Ishikawa (cell line): ENCODE results near the gene AP4E1.

Experiments used
- CEBPB ChIP-seq: IDR thresholded peaks from 2 replicates; pipeline ENCODE4 v1.6.1; 2012
- CREB1 ChIP-seq: IDR thresholded peaks from 2 replicates; pipeline ENCODE4 v1.6.1; 2012; ENCODE audit warnings: low read depth
- EGR1 ChIP-seq: IDR thresholded peaks from 2 replicates; pipeline ENCODE4 v1.6.1; 2012
- EP300 ChIP-seq: IDR thresholded peaks from 2 replicates; pipeline ENCODE4 v1.6.1; 2012; ENCODE audit warnings: borderline replicate concordance
- FOXM1 ChIP-seq: IDR thresholded peaks from 2 replicates; pipeline ENCODE4 v1.6.1; 2012; ENCODE audit warnings: low read depth, borderline replicate concordance
- NFIC ChIP-seq: IDR thresholded peaks from 2 replicates; pipeline ENCODE4 v1.6.1; 2012
- RAD21 ChIP-seq: IDR thresholded peaks from 2 replicates; pipeline ENCODE4 v1.6.1; 2012; ENCODE audit warnings: low read depth
- REST ChIP-seq: IDR thresholded peaks from 2 replicates; pipeline ENCODE4 v1.6.1; 2012; ENCODE audit warnings: low read depth, mild to moderate bottlenecking
- TAF1 ChIP-seq: IDR thresholded peaks from 2 replicates; pipeline ENCODE4 v1.6.1; 2012; ENCODE audit warnings: low read depth, mild to moderate bottlenecking
- TCF12 ChIP-seq: IDR thresholded peaks from 2 replicates; pipeline ENCODE4 v1.6.1; 2012; ENCODE audit warnings: low read depth
- TEAD4 ChIP-seq: IDR thresholded peaks from 2 replicates; pipeline ENCODE4 v1.6.1; 2012
- YY1 ChIP-seq: IDR thresholded peaks from 2 replicates; pipeline ENCODE4 v1.6.1; 2012; ENCODE audit warnings: low read depth
- ZBTB7A ChIP-seq: IDR thresholded peaks from 2 replicates; pipeline ENCODE4 v1.6.1; 2012; ENCODE audit warnings: low read depth
- TF ChIP-seq, protein P1 (sequence below): IDR thresholded peaks from 2 replicates; pipeline ENCODE4 v1.6.1; 2012
- TF ChIP-seq, protein P2 (sequence below): IDR thresholded peaks from 2 replicates; pipeline ENCODE4 v1.6.1; 2012

AP4E1 gene

GRCh38 chr15:50883903-50884302 lies 24.6 kb upstream of the AP4E1 start:
- TF ChIP-seq EGR1 (no peak), NFIC (no peak), FOXM1 (no peak), TEAD4 (no peak), YY1 (no peak), CEBPB (no peak), ZBTB7A (no peak), CREB1 (no peak), EP300 (no peak), RAD21 (no peak), TCF12 (no peak)
- TF ChIP-seq, protein P1, sequence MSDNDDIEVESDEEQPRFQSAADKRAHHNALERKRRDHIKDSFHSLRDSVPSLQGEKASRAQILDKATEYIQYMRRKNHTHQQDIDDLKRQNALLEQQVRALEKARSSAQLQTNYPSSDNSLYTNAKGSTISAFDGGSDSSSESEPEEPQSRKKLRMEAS: no peak
- TF ChIP-seq, protein P2, sequence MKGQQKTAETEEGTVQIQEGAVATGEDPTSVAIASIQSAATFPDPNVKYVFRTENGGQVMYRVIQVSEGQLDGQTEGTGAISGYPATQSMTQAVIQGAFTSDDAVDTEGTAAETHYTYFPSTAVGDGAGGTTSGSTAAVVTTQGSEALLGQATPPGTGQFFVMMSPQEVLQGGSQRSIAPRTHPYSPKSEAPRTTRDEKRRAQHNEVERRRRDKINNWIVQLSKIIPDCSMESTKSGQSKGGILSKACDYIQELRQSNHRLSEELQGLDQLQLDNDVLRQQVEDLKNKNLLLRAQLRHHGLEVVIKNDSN: no peak

DNA sequence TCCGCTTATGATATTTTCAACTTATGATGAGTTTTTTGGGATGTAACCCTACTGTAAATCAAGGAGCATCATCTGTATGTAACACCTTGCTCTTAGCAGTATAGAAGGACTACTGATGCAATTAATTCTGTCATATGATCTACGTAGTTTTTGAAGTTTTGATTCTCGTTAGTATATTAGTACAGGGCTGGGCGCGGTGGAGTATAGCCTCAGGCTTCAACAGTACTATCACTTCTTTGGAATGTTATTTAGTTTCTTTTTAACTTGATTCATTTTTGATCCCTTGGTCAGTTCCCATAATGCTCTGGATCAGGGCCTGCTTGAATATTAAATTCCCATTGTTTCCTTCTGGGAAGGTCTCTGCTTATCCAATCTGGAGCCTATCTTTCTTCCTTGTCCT lies 23.9 kb upstream of the AP4E1 start:
- no peak for TF ChIP-seq YY1
- no peak for TF ChIP-seq CEBPB
- no peak for TF ChIP-seq TCF12

GRCh38 chr15:50886139-50886467 lies 22.4 kb upstream of the AP4E1 start:
- TF ChIP-seq NFIC (no peak), EGR1 (no peak), YY1 (no peak)
- TF ChIP-seq, protein P1: no peak

DNA sequence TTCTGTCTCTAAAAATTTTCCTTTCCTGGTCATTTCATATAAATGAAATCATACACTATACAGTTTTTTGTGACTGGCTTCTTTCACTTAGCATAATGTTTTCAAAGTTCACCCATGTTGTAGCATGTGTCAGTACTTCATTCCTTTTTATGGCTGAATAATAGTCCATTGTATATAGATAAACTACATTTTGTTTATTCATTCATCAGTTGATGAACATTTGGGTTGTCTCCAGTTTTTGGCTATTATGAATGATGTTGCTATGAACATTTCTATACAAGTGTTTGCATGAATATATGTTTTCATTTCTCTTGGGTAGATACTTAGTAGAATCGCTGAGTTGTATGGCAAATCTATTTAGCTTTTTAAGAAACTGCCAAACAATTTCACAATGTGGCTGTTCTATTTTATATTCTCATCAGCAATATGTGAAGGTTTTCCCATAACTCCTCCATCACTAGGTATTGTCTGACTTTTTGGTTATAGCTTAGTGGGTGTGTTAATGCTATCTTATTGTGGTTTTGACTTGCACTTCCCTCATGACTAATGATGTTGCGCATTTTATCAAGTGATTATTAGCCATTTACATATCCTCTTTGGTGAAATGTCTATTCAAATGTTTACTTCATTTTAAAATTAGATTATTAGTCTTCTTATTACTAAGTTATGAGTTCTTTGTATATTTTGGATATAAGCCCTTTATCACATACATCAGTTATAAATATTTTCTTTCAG lies 21.7 kb upstream of the AP4E1 start:
- TF ChIP-seq EP300: no peak
- no peak for TF ChIP-seq YY1
- no peak for TF ChIP-seq CEBPB
- no peak for TF ChIP-seq FOXM1

GRCh38 chr15:50888054-50888453 lies 20.4 kb upstream of the AP4E1 start:
- no peak for TF ChIP-seq TCF12
- TF ChIP-seq RAD21: no peak
- TF ChIP-seq ZBTB7A: no peak
- TF ChIP-seq, protein P2: no peak
- no peak for TF ChIP-seq CEBPB
- no peak for TF ChIP-seq TEAD4
- TF ChIP-seq EGR1: no peak
- TF ChIP-seq EP300: no peak
- no peak for TF ChIP-seq TAF1
- TF ChIP-seq REST: no peak

DNA sequence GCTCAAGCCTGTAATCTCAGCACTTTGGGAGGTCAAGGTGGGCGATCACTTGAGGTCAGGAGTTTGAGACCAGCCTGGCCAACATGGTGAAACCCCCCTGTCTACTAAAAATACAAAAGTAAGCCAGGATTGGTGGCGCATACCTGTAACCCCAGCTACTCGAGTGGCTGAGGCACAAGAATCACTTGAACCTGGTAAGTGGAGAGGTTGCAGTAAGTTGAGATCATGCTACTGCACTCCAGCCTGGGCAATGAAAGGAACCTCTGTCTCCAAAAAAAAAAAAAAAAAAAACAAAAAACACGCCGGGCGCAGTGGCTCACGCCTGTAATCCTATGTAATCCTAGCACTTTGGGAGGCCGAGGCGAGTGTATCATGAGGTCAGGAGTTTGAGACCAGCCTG lies 18.9 kb upstream of the AP4E1 start:
- TF ChIP-seq EGR1 (no peak), NFIC (no peak)

DNA sequence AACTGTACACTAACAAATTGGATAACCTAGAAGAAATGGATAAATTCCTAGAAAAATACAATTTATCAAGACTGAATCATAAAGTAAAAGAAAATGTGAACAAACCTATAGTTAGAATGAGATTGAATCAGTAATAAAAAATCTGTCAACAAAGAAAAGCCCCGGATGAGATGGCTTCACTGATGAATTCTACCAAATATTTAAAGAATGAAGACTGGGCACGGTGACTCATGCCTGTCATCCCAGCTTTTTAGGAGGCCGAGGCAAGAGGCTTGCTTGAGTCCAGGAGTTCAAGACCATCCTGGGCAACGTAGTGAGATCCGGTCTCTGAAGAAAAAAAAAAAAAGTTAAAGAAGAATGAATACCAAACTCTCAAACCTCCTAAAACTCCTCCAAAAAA lies 17.7 kb upstream of the AP4E1 start:
- TF ChIP-seq, protein P2: no peak
- no peak for TF ChIP-seq NFIC
- no peak for TF ChIP-seq REST
- no peak for TF ChIP-seq EGR1
- TF ChIP-seq RAD21: no peak
- no peak for TF ChIP-seq FOXM1
- TF ChIP-seq ZBTB7A: no peak
- no peak for TF ChIP-seq EP300
- TF ChIP-seq TAF1: no peak
- TF ChIP-seq TCF12: no peak
- no peak for TF ChIP-seq CEBPB
- TF ChIP-seq, protein P1: no peak
- no peak for TF ChIP-seq YY1
- TF ChIP-seq TEAD4: no peak
